ENCODE data around the gene OR4C11.

DNA sequence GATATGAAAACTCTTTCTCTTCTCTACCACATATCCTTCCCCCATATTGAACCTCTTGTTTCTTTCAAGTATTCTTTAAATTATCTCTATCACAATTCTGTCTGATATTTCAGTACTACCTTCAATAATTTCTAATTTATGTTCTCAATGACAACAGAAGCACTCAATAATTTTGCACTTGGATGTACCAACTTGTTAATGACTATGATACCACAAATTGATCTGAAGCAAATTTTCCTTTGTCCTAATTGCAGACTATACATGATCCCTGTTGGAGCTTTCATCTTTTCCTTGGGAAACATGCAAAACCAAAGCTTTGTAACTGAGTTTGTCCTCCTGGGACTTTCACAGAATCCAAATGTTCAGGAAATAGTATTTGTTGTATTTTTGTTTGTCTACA, 53.3 kb downstream of the OR4C11 start, which contains the start of gene OR4C15:
- TF ChIP-seq, protein P1, sequence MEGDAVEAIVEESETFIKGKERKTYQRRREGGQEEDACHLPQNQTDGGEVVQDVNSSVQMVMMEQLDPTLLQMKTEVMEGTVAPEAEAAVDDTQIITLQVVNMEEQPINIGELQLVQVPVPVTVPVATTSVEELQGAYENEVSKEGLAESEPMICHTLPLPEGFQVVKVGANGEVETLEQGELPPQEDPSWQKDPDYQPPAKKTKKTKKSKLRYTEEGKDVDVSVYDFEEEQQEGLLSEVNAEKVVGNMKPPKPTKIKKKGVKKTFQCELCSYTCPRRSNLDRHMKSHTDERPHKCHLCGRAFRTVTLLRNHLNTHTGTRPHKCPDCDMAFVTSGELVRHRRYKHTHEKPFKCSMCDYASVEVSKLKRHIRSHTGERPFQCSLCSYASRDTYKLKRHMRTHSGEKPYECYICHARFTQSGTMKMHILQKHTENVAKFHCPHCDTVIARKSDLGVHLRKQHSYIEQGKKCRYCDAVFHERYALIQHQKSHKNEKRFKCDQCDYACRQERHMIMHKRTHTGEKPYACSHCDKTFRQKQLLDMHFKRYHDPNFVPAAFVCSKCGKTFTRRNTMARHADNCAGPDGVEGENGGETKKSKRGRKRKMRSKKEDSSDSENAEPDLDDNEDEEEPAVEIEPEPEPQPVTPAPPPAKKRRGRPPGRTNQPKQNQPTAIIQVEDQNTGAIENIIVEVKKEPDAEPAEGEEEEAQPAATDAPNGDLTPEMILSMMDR (IDR thresholded peaks at IDR 0.05; ENCODE audit: low read depth, low read length, poor library complexity, severe bottlenecking), result no peak
- TF ChIP-seq EZH2phosphoT487 (IDR thresholded peaks at IDR 0.05; ENCODE audit: borderline replicate concordance, low read length), result no peak
